Lower leg skin (tissue), 4 donors: Measurements from ENCODE around the gene TMSB15B. TPM values are rescaled to one million over a fixed set of nuclear protein-coding genes. Genes with fewer than 3 reads are reported as not detected.
"Not testable (repeated sequence)": the region's sequence is repeated elsewhere in the genome, so short reads cannot be mapped to it uniquely, and the experiment has no call there.

Source experiments
- DNase-seq, 2 donors: peaks; one replicate each; pipeline ENCODE4 v3.0.0-alpha.2; 2019; ENCODE audit warnings: low spot score in 2 of 2
- H3K4me3 ChIP-seq: fragments of 200-600 bp; sonication (generic); 2 replicates; pipeline ENCODE4 v1.5.1; 2017; ENCODE audit warnings: mild to moderate bottlenecking, low read depth; ENCODE audit not compliant: poor library complexity, severe bottlenecking
- CTCF ChIP-seq, 3 donors: fragments of 450-650 bp; IDR thresholded peaks; one replicate each; pipeline ENCODE4 v1.5.1; 2016; ENCODE audit warnings: antibody characterized with exemption in 3 of 3, mild to moderate bottlenecking in 3 of 3, moderate library complexity in 2 of 3
- POLR2A ChIP-seq, 2 donors: fragments of 450-650 bp; IDR thresholded peaks; one replicate each; pipeline ENCODE4 v1.6.1; 2016 to 2017; ENCODE audit warnings: antibody characterized with exemption in 2 of 2, mild to moderate bottlenecking in 1 of 2, moderate library complexity in 1 of 2
- WGBS, 2 donors: methylation state at CpG; one replicate each; pipeline ENCODE4 v1.1.5; 2018; 5-methylcytosine and 5-hydroxymethylcytosine counted together
- intact Hi-C: fragments of 100-400 bp; cut with DNase I; formaldehyde crosslinking; loops from one replicate; pipeline ENCODE4 v1.15.0; 2023; ENCODE audit warnings: low total_unique reads
- total RNA-seq, 4 donors: library from RNA; depleted of rRNA; stranded (reverse); fragments of >200 nt; gene quantifications; one replicate each; pipeline ENCODE4 v1.1.0, GENCODE V29; 2016

Gene TMSB15B
- total RNA-seq, 4 donors from 2014 or later, result 1.1 to 12.1 (median 2.9) TPM; not detected in 1

- DNase-seq, result no peak
These were observed 51.2 kb downstream of the TMSB15B start, which contains the start of gene H2BW1 for GRCh38 chrX:104013606-104014005. TSS of gene H2BW1 (minus strand) at chrX:104013708. CDS start at chrX:104013576, 132 bp downstream.

DNA sequence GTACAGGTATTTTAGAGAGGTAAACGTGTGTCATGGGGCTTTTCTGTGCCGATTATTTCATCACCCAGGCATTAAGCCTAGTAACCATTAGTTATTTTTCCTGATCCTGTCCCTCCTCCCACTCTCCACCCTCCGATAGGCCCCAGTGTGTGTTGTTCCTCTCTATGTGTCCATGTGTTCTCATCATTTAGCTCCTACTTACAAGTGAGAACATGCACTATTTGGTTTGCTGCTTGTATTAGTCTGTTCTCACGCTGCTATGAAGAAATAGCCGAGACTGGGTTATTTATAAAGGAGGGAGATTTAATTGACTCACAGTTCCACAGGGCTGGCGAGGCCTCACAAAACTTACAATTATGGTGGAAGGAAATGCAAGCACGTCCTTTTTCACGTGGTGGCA lies 53.1 kb downstream of the TMSB15B start:
- H3K4me3 ChIP-seq, result not testable (repeated sequence)
- 43 to 50% methylated on average over 8 of the region's 8 CpGs for WGBS, 2 donors

More at GRCh38 chrX:104013606-104014005, 51.2 kb downstream of the TMSB15B start, which contains the start of gene H2BW1:
- intact Hi-C loops, result no loop called here
- TF ChIP-seq POLR2A (IDR thresholded peaks at IDR 0.05) (no peak), CTCF (IDR thresholded peaks at IDR 0.05) (no peak)
- 92 to 93% methylated on average over 20 of the region's 20 CpGs for WGBS, 2 donors
- H3K4me3 ChIP-seq, result no peak within 1 kb of the TSS

More for the DNA sequence above, 53.1 kb downstream of the TMSB15B start:
- intact Hi-C loops, DNase-seq: not testable (repeated sequence)

Other genes with a start within 250 kb of the TMSB15B start
- 10 to 100 TPM in 2 of 4 donors, 1 to 10 TPM in 2; 5.4 to 15.7 (median 10.6) TPM for gene PLP1, start 185.8 kb upstream of the TMSB15B start, total RNA-seq
- gene RAB9B, start 130.4 kb upstream of the TMSB15B start, total RNA-seq, result under 1 TPM; 0.11 to 0.55 (median 0.32) TPM
- not detected for gene H2BW1, start 51.1 kb downstream of the TMSB15B start, total RNA-seq
- gene H2BW2, start 77.3 kb downstream of the TMSB15B start, total RNA-seq, result not detected
- 1 to 10 TPM in 1 of 4 donors, under 1 TPM in 3; 0.08 to 1.0 (median 0.62) TPM for gene TMSB15C, start 113.6 kb downstream of the TMSB15B start, total RNA-seq
- gene ZCCHC18, start 149.9 kb downstream of the TMSB15B start, total RNA-seq, result under 1 TPM in 3 of 4 donors, not detected in 1; 0.16 to 0.51 (median 0.42) TPM
- 1 to 10 TPM; 3.7 to 7.5 (median 5.9) TPM for gene SLC25A53, start 194.4 kb downstream of the TMSB15B start, total RNA-seq
- gene FAM199X, start 203.8 kb downstream of the TMSB15B start, total RNA-seq, result 10 to 100 TPM; 11.5 to 14.7 (median 14.6) TPM